HEK293 (cell line): ENCODE results near the gene GBP7.

Experiments used
- CTCF ChIA-PET: fragments of 350-600 bp; formaldehyde crosslinking; extraction: SDS; loops from one replicate; lab custom pipeline; 2021; ENCODE audit warnings: antibody characterized with exemption; lab: Yijun Ruan, JAX
- POLR2A ChIA-PET: fragments of 300-600 bp; formaldehyde crosslinking; extraction: SDS; loops from one replicate; lab custom pipeline; 2020; ENCODE audit warnings: antibody characterized with exemption, inconsistent platforms; lab: Yijun Ruan, JAX
- H3K27ac ChIP-seq: fragments of 200-500 bp; sonication (Bioruptor generic); 2 replicates; pipeline ENCODE4 v1.5.1; 2014; ENCODE audit warnings: low read depth, low read length, control low read depth, inconsistent platforms; ENCODE audit errors: extremely low read depth
- H3K36me3 ChIP-seq, 2 experiments: fragments of 200-500 bp in 1 of 2; sonication (Bioruptor generic) in 1 of 2; 1 replicate in 1 of 2; 2 replicates in 1 of 2; pipeline ENCODE4 v1.5.1; 2014 to 2017; ENCODE audit warnings: inconsistent platforms in 2 of 2, low read length in 2 of 2; ENCODE audit not compliant: control insufficient read depth in 2 of 2, insufficient read depth in 1 of 2
- H3K4me1 ChIP-seq: fragments of 200-500 bp; sonication (Bioruptor generic); 2 replicates; pipeline ENCODE4 v1.5.1; 2014; ENCODE audit warnings: mild to moderate bottlenecking, low read length, inconsistent platforms; ENCODE audit not compliant: control insufficient read depth, insufficient read depth
- H3K4me3 ChIP-seq: 2 replicates; pipeline ENCODE4 v1.5.1; 2011; ENCODE audit warnings: low read depth, mild to moderate bottlenecking, control low read depth, low read length, moderate library complexity
- H3K9me3 ChIP-seq: fragments of 200-500 bp; sonication (Bioruptor generic); 2 replicates; pipeline ENCODE4 v1.5.1; 2014; ENCODE audit warnings: low read depth, low read length, inconsistent platforms; ENCODE audit not compliant: control insufficient read depth, insufficient read depth
- AEBP2 ChIP-seq: fragments of 450-650 bp; formaldehyde crosslinking; IDR thresholded peaks from 2 replicates; pipeline ENCODE4 v1.5.1; 2016; ENCODE audit warnings: missing biosample characterization, missing genetic modification characterization, borderline replicate concordance
- IKZF3 ChIP-seq: fragments of 450-650 bp; IDR thresholded peaks from 2 replicates; pipeline ENCODE4 v1.5.0; 2018; ENCODE audit warnings: missing biosample characterization, mild to moderate bottlenecking, missing genetic modification characterization, moderate library complexity
- KLF8 ChIP-seq: fragments of 450-650 bp; formaldehyde crosslinking; IDR thresholded peaks from 2 replicates; pipeline ENCODE4 v1.5.1; 2016; ENCODE audit warnings: missing biosample characterization, missing genetic modification characterization
- PBX3 ChIP-seq: sonication (generic); formaldehyde crosslinking; IDR thresholded peaks from 2 replicates; pipeline ENCODE4 v1.8.1; 2022; ENCODE audit warnings: mild to moderate bottlenecking, moderate library complexity, missing genetic modification reagents
- YY1 ChIP-seq: fragments of 450-650 bp; formaldehyde crosslinking; IDR thresholded peaks from 2 replicates; pipeline ENCODE4 v1.5.1; 2018; ENCODE audit warnings: missing biosample characterization, missing genetic modification characterization
- ZBTB7A ChIP-seq: fragments of 450-650 bp; formaldehyde crosslinking; IDR thresholded peaks from 2 replicates; pipeline ENCODE4 v1.5.1; 2016; ENCODE audit warnings: low read depth, missing biosample characterization, missing genetic modification characterization
- ZNF138 ChIP-seq: fragments of 450-650 bp; formaldehyde crosslinking; IDR thresholded peaks from 2 replicates; pipeline ENCODE4 v1.5.1; 2016; ENCODE audit warnings: missing biosample characterization, missing genetic modification characterization, borderline replicate concordance
- ZNF16 ChIP-seq: fragments of 450-650 bp; formaldehyde crosslinking; IDR thresholded peaks from 2 replicates; pipeline ENCODE4 v1.5.1; 2016; ENCODE audit warnings: low read depth, missing biosample characterization, missing genetic modification characterization
- ZNF248 ChIP-seq: fragments of 450-650 bp; formaldehyde crosslinking; IDR thresholded peaks from 2 replicates; pipeline ENCODE4 v1.5.1; 2017; ENCODE audit warnings: missing biosample characterization, missing genetic modification characterization
- ZNF274 ChIP-seq, 2 experiments: fragments of 200-500 bp in 1 of 2; fragments of 450-650 bp in 1 of 2; sonication (Bioruptor generic) in 1 of 2; formaldehyde crosslinking in 1 of 2; IDR thresholded peaks; 2 replicates each; pipeline versions ENCODE4 v1.5.1 to v1.6.1; 2014 to 2016; ENCODE audit warnings: borderline replicate concordance in 1 of 2, inconsistent platforms in 1 of 2, low read length in 1 of 2, missing biosample characterization in 1 of 2, missing genetic modification characterization in 1 of 2
- ZNF398 ChIP-seq: fragments of 450-650 bp; formaldehyde crosslinking; IDR thresholded peaks from 2 replicates; pipeline ENCODE4 v1.5.1; 2017; ENCODE audit warnings: missing biosample characterization, missing genetic modification characterization
- ZNF514 ChIP-seq: fragments of 450-650 bp; formaldehyde crosslinking; IDR thresholded peaks from 2 replicates; pipeline ENCODE4 v1.5.1; 2016; ENCODE audit warnings: missing biosample characterization, missing genetic modification characterization
- ZNF610 ChIP-seq: fragments of 450-650 bp; formaldehyde crosslinking; IDR thresholded peaks from 2 replicates; pipeline ENCODE4 v1.5.1; 2016; ENCODE audit warnings: missing biosample characterization, missing genetic modification characterization, borderline replicate concordance
- ZNF629 ChIP-seq: fragments of 450-650 bp; formaldehyde crosslinking; IDR thresholded peaks from 2 replicates; pipeline ENCODE4 v1.5.1; 2017; ENCODE audit warnings: missing biosample characterization, missing genetic modification characterization
- ZSCAN16 ChIP-seq: fragments of 450-650 bp; formaldehyde crosslinking; IDR thresholded peaks from 2 replicates; pipeline ENCODE4 v1.5.1; 2016; ENCODE audit warnings: missing biosample characterization, missing genetic modification characterization
- ZSCAN30 ChIP-seq: fragments of 450-650 bp; IDR thresholded peaks from 2 replicates; pipeline ENCODE4 v1.5.1; 2018; ENCODE audit warnings: missing biosample characterization, mild to moderate bottlenecking, missing genetic modification characterization, moderate library complexity
- TF ChIP-seq, protein P1 (sequence below): fragments of 450-650 bp; formaldehyde crosslinking; IDR thresholded peaks from 2 replicates; pipeline ENCODE4 v1.5.1; 2016; ENCODE audit warnings: missing biosample characterization, missing genetic modification characterization

Gene GBP7

GRCh38 chr1:89100412-89100811 lies 75.4 kb downstream of the GBP7 start:
- H3K27ac ChIP-seq = no peak overlapping the region
- no peaks in the 10 kb centered on the region for H3K9me3 ChIP-seq
- H3K4me1 ChIP-seq = no peaks in the 10 kb centered on the region
- CTCF ChIA-PET = no interaction called here
- H3K4me3 ChIP-seq = no peak overlapping the region
- TF ChIP-seq YY1 (tag by site-specific recombination) (no peak), ZBTB7A (tag by site-specific recombination) (no peak), ZSCAN16 (tag by site-specific recombination) (no peak), KLF8 (no peak), AEBP2 (tag by site-specific recombination) (no peak), ZNF514 (tag by site-specific recombination) (no peak)
- TF ChIP-seq, protein P1, sequence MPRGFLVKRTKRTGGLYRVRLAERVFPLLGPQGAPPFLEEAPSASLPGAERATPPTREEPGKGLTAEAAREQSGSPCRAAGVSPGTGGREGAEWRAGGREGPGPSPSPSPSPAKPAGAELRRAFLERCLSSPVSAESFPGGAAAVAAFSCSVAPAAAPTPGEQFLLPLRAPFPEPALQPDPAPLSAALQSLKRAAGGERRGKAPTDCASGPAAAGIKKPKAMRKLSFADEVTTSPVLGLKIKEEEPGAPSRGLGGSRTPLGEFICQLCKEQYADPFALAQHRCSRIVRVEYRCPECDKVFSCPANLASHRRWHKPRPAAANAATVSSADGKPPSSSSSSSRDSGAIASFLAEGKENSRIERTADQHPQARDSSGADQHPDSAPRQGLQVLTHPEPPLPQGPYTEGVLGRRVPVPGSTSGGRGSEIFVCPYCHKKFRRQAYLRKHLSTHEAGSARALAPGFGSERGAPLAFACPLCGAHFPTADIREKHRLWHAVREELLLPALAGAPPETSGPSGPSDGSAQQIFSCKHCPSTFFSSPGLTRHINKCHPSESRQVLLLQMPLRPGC (tag by site-specific recombination) = no peak
- POLR2A ChIA-PET = no interaction called here
- H3K36me3 ChIP-seq = no peaks in the 10 kb centered on the region

DNA sequence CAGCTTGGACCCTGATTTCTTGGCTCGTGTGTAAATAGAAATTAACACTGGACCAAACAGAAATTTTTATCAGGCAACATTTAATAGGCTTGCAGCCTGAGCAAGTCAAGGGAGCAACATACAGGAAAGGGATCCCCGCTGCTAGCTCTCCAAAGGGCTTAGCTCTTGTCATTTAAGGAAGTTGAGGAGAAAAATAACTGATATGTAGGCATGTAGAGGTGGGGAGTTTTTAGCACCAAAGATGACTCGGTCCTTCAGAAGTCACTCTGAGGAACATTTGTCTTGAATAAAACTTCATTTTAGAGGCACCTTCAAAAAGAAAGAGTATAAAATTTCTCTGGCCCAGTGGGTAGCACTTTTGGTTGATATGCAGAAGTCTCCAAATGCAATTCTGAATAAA lies 76.9 kb downstream of the GBP7 start:
- Histone ChIP-seq H3K4me1 (no peaks in the 10 kb centered on the region), H3K27ac (no peak overlapping the region), H3K9me3 (no peaks in the 10 kb centered on the region), H3K36me3 (no peaks in the 10 kb centered on the region), H3K4me3 (no peak overlapping the region)
- POLR2A ChIA-PET = no interaction called here
- TF ChIP-seq ZNF16 (tag by site-specific recombination) = no peak
- no peak for TF ChIP-seq ZNF610 (tag by site-specific recombination)
- no peak for TF ChIP-seq ZNF138 (tag by site-specific recombination)
- no peak for TF ChIP-seq ZNF629
- TF ChIP-seq ZSCAN30 (tag by site-specific recombination) = no peak
- TF ChIP-seq ZNF248 (tag by site-specific recombination) = no peak
- TF ChIP-seq PBX3 (CRISPR knock-in tag) = no peak
- no peak for TF ChIP-seq IKZF3 (tag by site-specific recombination)
- TF ChIP-seq ZNF398 (tag by site-specific recombination) = no peak
- TF ChIP-seq ZNF274 (IDR thresholded peaks at IDR 0.05; ENCODE audit: low read length) = no peak
- no peak for TF ChIP-seq ZNF274 (tag by site-specific recombination; IDR thresholded peaks at IDR 0.05; ENCODE audit: borderline replicate concordance)
- no peak for TF ChIP-seq ZNF514 (tag by site-specific recombination)
- CTCF ChIA-PET = interaction anchor here (0.6 kb wide), 1 partner anchor 145 kb away, joined by 3 read pairs; no protein-coding TSS in a partner anchor
